PC-3 (cell line): Measurements from ENCODE around the gene TAS2R60. TPM values are rescaled to one million over a fixed set of nuclear protein-coding genes. Genes with fewer than 3 reads are reported as not detected.
"Not testable (repeated sequence)": the region's sequence is repeated elsewhere in the genome, so short reads cannot be mapped to it uniquely, and the experiment has no call there.

Experiments used
- ATAC-seq: fragments of 200-7000 bp; cut with Tn5 transposase; 2 replicates; pipeline ENCODE4 v1.9.1; 2020; ENCODE audit warnings: mild to moderate bottlenecking, moderate library complexity
- BruUV-seq: library from RNA; stranded (reverse); fragments of 400-500 nt; replicated peaks from 2 replicates; lab custom pipeline; 2021; lab: Mats Ljungman, UMichigan
- CTCF ChIA-PET: fragments of 300-600 bp; sonication (Branson Sonifier 250); formaldehyde crosslinking; loops from one replicate; lab custom pipeline; 2022; ENCODE audit warnings: antibody characterized with exemption; lab: Charles Lee
- POLR2A ChIA-PET: fragments of 300-600 bp; sonication (Branson Sonifier 250); formaldehyde crosslinking; loops from one replicate; lab custom pipeline; 2022; ENCODE audit warnings: antibody characterized with exemption; ENCODE audit not compliant: unreplicated experiment; lab: Charles Lee
- DNase-seq: peaks from one replicate; pipeline ENCODE4 v3.0.0-alpha.2; 2015
- H2AFZ ChIP-seq: fragments of 300-600 bp; sonication (generic); 2 replicates; pipeline ENCODE4 v1.6.0; 2016; ENCODE audit warnings: antibody characterized with exemption, low read length
- H3F3A ChIP-seq: fragments of 300-600 bp; sonication (generic); one replicate; pipeline ENCODE4 v1.6.0; 2017; ENCODE audit warnings: antibody characterized with exemption, low read length, control low read depth, mild to moderate bottlenecking; ENCODE audit not compliant: unreplicated experiment
- H3K27ac ChIP-seq: fragments of 300-600 bp; sonication (generic); 2 replicates; pipeline ENCODE4 v1.5.1; 2016; ENCODE audit warnings: mild to moderate bottlenecking, low read length
- H3K27me3 ChIP-seq: fragments of 300-600 bp; sonication (generic); 2 replicates; pipeline ENCODE4 v1.6.1; 2016; ENCODE audit warnings: low read length, mixed read lengths
- H3K36me3 ChIP-seq: fragments of 300-600 bp; sonication (generic); 2 replicates; pipeline ENCODE4 v1.6.1; 2016; ENCODE audit warnings: low read depth, mixed run types, low read length, mixed read lengths
- H3K4me1 ChIP-seq: fragments of 300-600 bp; sonication (generic); 2 replicates; pipeline ENCODE4 v1.5.1; 2016; ENCODE audit warnings: low read length; ENCODE audit not compliant: insufficient read depth
- H3K4me2 ChIP-seq: fragments of 300-600 bp; sonication (generic); 2 replicates; pipeline ENCODE4 v1.6.0; 2016; ENCODE audit warnings: low read length
- H3K4me3 ChIP-seq: fragments of 300-600 bp; sonication (generic); 2 replicates; pipeline ENCODE4 v1.5.1; 2016; ENCODE audit warnings: mild to moderate bottlenecking, low read length, mixed read lengths
- H3K79me2 ChIP-seq: fragments of 300-600 bp; sonication (generic); 2 replicates; pipeline ENCODE4 v1.6.1; 2017; ENCODE audit warnings: low read length, mixed read lengths
- H3K9ac ChIP-seq: fragments of 300-600 bp; sonication (generic); 2 replicates; pipeline ENCODE4 v1.6.0; 2016; ENCODE audit warnings: mild to moderate bottlenecking, low read length
- H3K9me2 ChIP-seq: fragments of 300-600 bp; sonication (generic); replicated peaks from 2 replicates; pipeline ENCODE4 v1.6.1; 2016; ENCODE audit warnings: mixed run types, low read length, mixed read lengths
- H3K9me3 ChIP-seq: fragments of 300-600 bp; sonication (generic); 2 replicates; pipeline ENCODE4 v1.6.1; 2016; ENCODE audit warnings: low read length, mixed read lengths
- H4K20me1 ChIP-seq: fragments of 300-600 bp; sonication (generic); 2 replicates; pipeline ENCODE4 v1.6.1; 2016; ENCODE audit warnings: low read length, mixed read lengths
- CTCF ChIP-seq: fragments of 300-600 bp; sonication (generic); conservative IDR thresholded peaks from 2 replicates; pipeline ENCODE4 v1.5.1; 2017; ENCODE audit warnings: antibody characterized with exemption, low read depth, mild to moderate bottlenecking, low read length
- EZH2 ChIP-seq: fragments of 300-600 bp; sonication (generic); IDR thresholded peaks from one replicate; pipeline ENCODE4 v1.6.1; 2017; ENCODE audit warnings: antibody characterized with exemption, mild to moderate bottlenecking, low read length; ENCODE audit not compliant: unreplicated experiment
- EZH2phosphoT487 ChIP-seq: fragments of 300-600 bp; sonication (generic); IDR thresholded peaks from 2 replicates; pipeline ENCODE4 v1.6.1; 2018; ENCODE audit warnings: mild to moderate bottlenecking, antibody characterized with exemption, low read length, borderline replicate concordance
- intact Hi-C: fragments of 100-400 bp; cut with micrococcal nuclease; formaldehyde crosslinking; loops from 2 replicates; pipeline ENCODE4 v1.9.0; 2023
- total RNA-seq: library from RNA; depleted of rRNA; stranded (reverse); fragments of >200 nt; gene quantifications from 2 replicates; pipeline ENCODE4 v1.2.3, GENCODE V29; 2014

TAS2R60 gene
- total RNA-seq, 1 experiment from 2014 or later = not detected

DNA sequence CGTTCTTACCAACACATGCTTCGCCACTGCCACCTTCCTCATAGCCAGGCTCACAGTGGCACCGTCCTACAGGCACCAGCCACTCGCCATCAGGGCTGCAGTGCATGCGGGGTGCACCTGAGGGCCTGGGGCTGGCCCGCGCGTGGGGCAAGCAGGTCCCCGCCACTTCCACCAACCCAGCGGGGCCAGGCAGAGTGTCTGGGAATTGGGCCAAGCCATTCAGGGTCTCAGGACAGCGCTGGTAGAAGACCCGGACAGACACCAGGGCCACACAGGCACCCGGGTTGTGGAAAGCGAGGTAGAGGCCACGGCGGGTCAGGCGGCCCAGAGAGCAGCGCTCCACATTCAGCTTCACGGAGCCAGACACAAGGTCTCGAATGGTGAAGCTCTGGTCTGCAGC, 43.6 kb upstream of the TAS2R60 start:
- intact Hi-C loops = no loop called here
- TF ChIP-seq EZH2 (no peak), CTCF (no peak), EZH2phosphoT487 (no peak)
- H3K9me3 ChIP-seq = no peaks in the 10 kb centered on the region
- H3K79me2 ChIP-seq = no peaks in the 10 kb centered on the region
- DNase-seq (no peak), ATAC-seq (no peak)
- peaks cover 2% of the 10 kb centered on the region for H3K36me3 ChIP-seq
- no peak overlapping the region for H3K9ac ChIP-seq
- no peaks in the 10 kb centered on the region for H3K4me1 ChIP-seq
- ChIA-PET CTCF (interaction anchor here (0.5 kb wide), 1 partner anchor 30 kb away, joined by 4 read pairs; no protein-coding TSS in a partner anchor), POLR2A (no interaction called here)
- no peak overlapping the region for H3K4me3 ChIP-seq
- H3K4me2 ChIP-seq = no peak overlapping the region
- H3K27ac ChIP-seq = no peak overlapping the region
- no TSS peak for BruUV-seq
- H2AFZ ChIP-seq = no peak overlapping the region
- H3K9me2 ChIP-seq = no peaks in the 10 kb centered on the region
- H3F3A ChIP-seq = no peaks in the 10 kb centered on the region
- H3K27me3 ChIP-seq = no peaks in the 10 kb centered on the region
- H4K20me1 ChIP-seq = no peaks in the 10 kb centered on the region

GRCh38 chr7:143401265-143401664, 42.0 kb upstream of the TAS2R60 start:
- TF ChIP-seq EZH2 (no peak), CTCF (no peak), EZH2phosphoT487 (no peak)
- H3K9ac ChIP-seq = no peak overlapping the region
- intact Hi-C loops = no loop called here
- no peak overlapping the region for H2AFZ ChIP-seq
- no peak overlapping the region for H3K4me3 ChIP-seq
- no peak for DNase-seq
- peaks cover 3% of the 10 kb centered on the region for H3K36me3 ChIP-seq
- no peaks in the 10 kb centered on the region for H3K27me3 ChIP-seq
- ChIA-PET POLR2A (no interaction called here), CTCF (no interaction called here)
- H3K9me3 ChIP-seq = no peaks in the 10 kb centered on the region
- H3K27ac ChIP-seq = no peak overlapping the region
- no peaks in the 10 kb centered on the region for H3K4me1 ChIP-seq
- BruUV-seq = no TSS peak
- peaks cover 3% of the 10 kb centered on the region; the same call in 1 of the 2 replicates for H3K79me2 ChIP-seq
- H3K4me2 ChIP-seq = no peak overlapping the region
- ATAC-seq = no peak
- no peaks in the 10 kb centered on the region for H4K20me1 ChIP-seq
- H3F3A ChIP-seq = no peaks in the 10 kb centered on the region
- H3K9me2 ChIP-seq = no peaks in the 10 kb centered on the region

- intact Hi-C loops, H3K36me3 ChIP-seq, H3K4me1 ChIP-seq: not testable (repeated sequence)
Observed at GRCh38 chr7:143402233-143402632, 41.0 kb upstream of the TAS2R60 start.

More at GRCh38 chr7:143402233-143402632, 41.0 kb upstream of the TAS2R60 start:
- H3K4me3 ChIP-seq, H3K27me3 ChIP-seq, H3K4me2 ChIP-seq, H3K9me2 ChIP-seq, H4K20me1 ChIP-seq, BruUV-seq, DNase-seq, H3K9ac ChIP-seq, H3F3A ChIP-seq, H3K9me3 ChIP-seq, ATAC-seq, CTCF ChIA-PET, H3K27ac ChIP-seq, H2AFZ ChIP-seq, POLR2A ChIA-PET: not testable (repeated sequence)
- H3K79me2 ChIP-seq = peaks cover 11% of the 10 kb centered on the region
